ENCODE results near the gene NFATC2.

The NFATC2 gene

GRCh38 chr20:51427651-51428291 is 114.7 kb downstream of the NFATC2 start:
- no peak for DNase-seq

- DNase-seq = peak in 1 of 2 donors; percentile 43
These were observed 115.5 kb downstream of the NFATC2 start for GRCh38 chr20:51426718-51427650.

- peak in 1 of 2 donors; percentile 44 for DNase-seq
These were observed 117.0 kb downstream of the NFATC2 start for GRCh38 chr20:51425347-51426106.

GRCh38 chr20:51424270-51425117 is 118.0 kb downstream of the NFATC2 start:
- peak in 1 of 2 donors; percentile 52 for DNase-seq

GRCh38 chr20:51423810-51424209 is 118.7 kb downstream of the NFATC2 start:
- DNase-seq = no peak

GRCh38 chr20:51423290-51423667 is 119.2 kb downstream of the NFATC2 start:
- no peak for DNase-seq

- DNase-seq = no peak
These were observed 119.8 kb downstream of the NFATC2 start for GRCh38 chr20:51422514-51423289.

GRCh38 chr20:51420805-51421204 is 121.7 kb downstream of the NFATC2 start:
- no peak for DNase-seq

GRCh38 chr20:51420111-51420510 is 122.4 kb downstream of the NFATC2 start:
- DNase-seq = no peak

GRCh38 chr20:51419646-51420045 is 122.9 kb downstream of the NFATC2 start:
- DNase-seq = no peak

- no peak for DNase-seq
These were observed 123.3 kb downstream of the NFATC2 start for GRCh38 chr20:51419231-51419630.

GRCh38 chr20:51418137-51418529 is 124.4 kb downstream of the NFATC2 start:
- DNase-seq = peak in 1 of 2 donors; percentile 40

GRCh38 chr20:51417250-51418136 is 125.0 kb downstream of the NFATC2 start:
- DNase-seq = peak in 1 of 2 donors; percentile 66

- peak in 1 of 2 donors; percentile 65 for DNase-seq
These were observed 125.8 kb downstream of the NFATC2 start for GRCh38 chr20:51416532-51417249.

GRCh38 chr20:51413857-51414256 is 128.7 kb downstream of the NFATC2 start:
- DNase-seq = peak in 1 of 2 donors; percentile 36

- no peak for DNase-seq
These were observed 129.5 kb downstream of the NFATC2 start for GRCh38 chr20:51412951-51413481.

GRCh38 chr20:51412333-51412871 is 130.1 kb downstream of the NFATC2 start:
- DNase-seq = no peak

GRCh38 chr20:51411870-51412269 is 130.6 kb downstream of the NFATC2 start:
- no peak for DNase-seq
